Peyer's patch (tissue), 4 donors: ENCODE data around the gene TUBA1B.

ENCODE experiments used
- CTCF ChIP-seq, 6 experiments: fragments of 450-650 bp in 4 of 6; fragments of 200-600 bp in 2 of 6; sonication (generic) in 1 of 6; IDR thresholded peaks; one replicate each; pipeline ENCODE4 v1.5.1; 2017 to 2019; ENCODE audit warnings: antibody characterized with exemption in 6 of 6, mild to moderate bottlenecking in 3 of 6, moderate library complexity in 1 of 6
- POLR2A ChIP-seq, 2 donors: fragments of 450-650 bp; IDR thresholded peaks; one replicate each; pipeline ENCODE4 v1.5.1; 2017; ENCODE audit warnings: antibody characterized with exemption in 2 of 2, mild to moderate bottlenecking in 2 of 2, moderate library complexity in 2 of 2

- TF ChIP-seq CTCF (IDR thresholded peaks at IDR 0.05) (no peak), POLR2A (IDR thresholded peaks at IDR 0.05) (no peak)
Measured at GRCh38 chr12:49146406-49146805, 15.2 kb upstream of the TUBA1B start.
